ENCODE measurements around the gene TTLL11.

GRCh38 chr9:121857928-121858327, 235.2 kb downstream of the TTLL11 start:
- TF ChIP-seq GATA2 (IDR thresholded peaks at IDR 0.05; ENCODE audit: low read depth, low read length): no peak
- no peak for TF ChIP-seq GATA3 (IDR thresholded peaks at IDR 0.05; ENCODE audit: low read depth, low read length)

Measured in SH-SY5Y (cell line).